A673 (cell line): ENCODE measurements around the gene AREL1. TPM values are rescaled to one million over a fixed set of nuclear protein-coding genes. Genes with fewer than 3 reads are reported as not detected.
"Not testable (repeated sequence)": the region's sequence is repeated elsewhere in the genome, so short reads cannot be mapped to it uniquely, and the experiment has no call there.

Experiments
- Bru-seq: library from RNA; stranded (reverse); fragments of 400-500 nt; gene quantifications from one replicate; lab custom pipeline; 2021; lab: Mats Ljungman, UMichigan
- BruChase-seq, 2 experiments: library from RNA; stranded (reverse); fragments of 400-500 nt; gene quantifications; one replicate each; lab custom pipeline; 2021; lab: Mats Ljungman, UMichigan
- BruUV-seq: library from RNA; stranded (reverse); fragments of 400-500 nt; replicated peaks from 2 replicates; lab custom pipeline; 2021; lab: Mats Ljungman, UMichigan
- CTCF ChIA-PET: fragments of 300-600 bp; sonication (Branson Sonifier 250); formaldehyde crosslinking; loops from one replicate; lab custom pipeline; 2022; ENCODE audit warnings: antibody characterized with exemption; lab: Charles Lee
- POLR2A ChIA-PET: fragments of 300-600 bp; sonication (Branson Sonifier 250); formaldehyde crosslinking; loops from one replicate; lab custom pipeline; 2022; ENCODE audit warnings: antibody characterized with exemption; ENCODE audit not compliant: low non-redundant PET; lab: Charles Lee
- DNase-seq: peaks from one replicate; pipeline ENCODE4 v3.0.0-alpha.2; 2015; ENCODE audit warnings: low spot score
- H3K27ac ChIP-seq: fragments of 200-600 bp; sonication (generic); 2 replicates; pipeline ENCODE4 v1.5.1; 2016; ENCODE audit warnings: mixed run types, low read depth, mild to moderate bottlenecking, mixed read lengths, antibody characterized with exemption, low read length; ENCODE audit not compliant: poor library complexity, severe bottlenecking
- H3K27me3 ChIP-seq: fragments of 200-600 bp; sonication (generic); replicated peaks from 2 replicates; pipeline ENCODE4 v1.6.1; 2017; ENCODE audit warnings: mixed run types, low read depth, mild to moderate bottlenecking, mixed read lengths, antibody characterized with exemption, low read length; ENCODE audit not compliant: insufficient read depth, poor library complexity
- H3K36me3 ChIP-seq: fragments of 200-600 bp; sonication (generic); 2 replicates; pipeline ENCODE4 v1.6.1; 2016; ENCODE audit warnings: mixed run types, mild to moderate bottlenecking, mixed read lengths, antibody characterized with exemption, low read length; ENCODE audit not compliant: insufficient read depth, poor library complexity, severe bottlenecking
- H3K4me1 ChIP-seq: fragments of 200-600 bp; sonication (generic); 2 replicates; pipeline ENCODE4 v1.6.1; 2017; ENCODE audit warnings: mixed run types, mild to moderate bottlenecking, mixed read lengths, antibody characterized with exemption, low read length; ENCODE audit not compliant: insufficient read depth, poor library complexity, severe bottlenecking
- H3K4me3 ChIP-seq: fragments of 200-600 bp; sonication (generic); 2 replicates; pipeline ENCODE4 v1.5.1; 2016; ENCODE audit warnings: low read depth, mixed run types, mild to moderate bottlenecking, mixed read lengths, low read length; ENCODE audit not compliant: poor library complexity, severe bottlenecking
- H3K9me3 ChIP-seq: fragments of 200-600 bp; sonication (generic); 2 replicates; pipeline ENCODE4 v1.6.1; 2016; ENCODE audit warnings: mixed run types, low read depth, mild to moderate bottlenecking, mixed read lengths, antibody characterized with exemption, low read length; ENCODE audit not compliant: poor library complexity, severe bottlenecking
- CTCF ChIP-seq: fragments of 300-800, 200-600 bp; sonication (generic); conservative IDR thresholded peaks from 2 replicates; pipeline ENCODE4 v1.5.1; 2017; ENCODE audit warnings: low read depth, mild to moderate bottlenecking, antibody characterized with exemption, low read length, moderate library complexity, mixed read lengths
- EZH2 ChIP-seq: fragments of 200-600 bp; sonication (generic); IDR thresholded peaks from 2 replicates; pipeline ENCODE4 v1.6.1; 2017; ENCODE audit warnings: borderline replicate concordance, low read depth, mild to moderate bottlenecking, mixed read lengths, antibody characterized with exemption, low read length; ENCODE audit not compliant: poor library complexity, severe bottlenecking
- intact Hi-C: fragments of 100-400 bp; cut with micrococcal nuclease; formaldehyde crosslinking; loops from one replicate; pipeline ENCODE4 v1.10.0; 2022; ENCODE audit not compliant: unreplicated experiment
- long read RNA-seq: library from polyadenylated mRNA; stranded (forward); transcript quantifications from one replicate; pipeline ENCODE4 v2.0.0, GENCODE V29; 2022
- total RNA-seq: library from RNA; stranded (reverse); gene quantifications from 2 replicates; pipeline ENCODE4 v1.2.3, GENCODE V29; 2021

The AREL1 gene
- total RNA-seq (48.7 and 52.1 TPM in 2 replicates), Bru-seq, nascent RNA (percentile 83 among the genes with signal in this experiment), BruChase-seq, experiment 1, labeled RNA remaining after a 2-hour chase (percentile 82 among the genes with signal in this experiment), BruChase-seq, experiment 2, labeled RNA remaining after a 6-hour chase (percentile 89 among the genes with signal in this experiment)
- long read RNA-seq, full-length matches to known transcripts: 12 of 60 reads
- long read RNA-seq, partial matches to known transcripts: 20 of 60 reads
- long read RNA-seq, other reads (novel, unspliced or antisense): 28 of 60 reads

- Histone ChIP-seq H3K27me3 (no peaks in the 10 kb centered on the region), H3K4me1 (peaks cover 12% of the 10 kb centered on the region), H3K36me3 (peaks cover 21% of the 10 kb centered on the region), H3K27ac (peak within 1 kb of the TSS; percentile 42), H3K4me3 (peak within 1 kb of the TSS; percentile 65), H3K9me3 (no peaks in the 10 kb centered on the region)
- POLR2A ChIA-PET: no interaction called here
- DNase-seq: peak; percentile 95
- intact Hi-C loops: no loop called here
- CTCF ChIA-PET: no interaction called here
- TSS peak; percentile 64 for BruUV-seq
- TF ChIP-seq CTCF (no peak), EZH2 (no peak)
Measured at GRCh38 chr14:74712499-74713394, at the start of gene AREL1, which contains the start of gene FCF1. Gene AREL1, minus strand, starts transcription at chr14:74713080. Its CDS starts 27,465 bp downstream, at chr14:74685615. Gene FCF1, plus strand, starts transcription at chr14:74713144. Its CDS starts 54 bp downstream, at chr14:74713198.

GRCh38 chr14:74758505-74758904, 45.6 kb upstream of the AREL1 start:
- DNase-seq, H3K36me3 ChIP-seq, H3K27me3 ChIP-seq, H3K4me3 ChIP-seq, CTCF ChIA-PET, H3K27ac ChIP-seq, POLR2A ChIA-PET, intact Hi-C loops, H3K9me3 ChIP-seq, BruUV-seq, H3K4me1 ChIP-seq: not testable (repeated sequence)

GRCh38 chr14:74756326-74756725, 43.4 kb upstream of the AREL1 start:
- no peaks in the 10 kb centered on the region for H3K4me1 ChIP-seq
- intact Hi-C loops: no loop called here
- no peak overlapping the region for H3K27ac ChIP-seq
- DNase-seq: no peak
- ChIA-PET CTCF (no interaction called here), POLR2A (no interaction called here)
- no peak overlapping the region for H3K4me3 ChIP-seq
- no peaks in the 10 kb centered on the region for H3K36me3 ChIP-seq
- TF ChIP-seq CTCF: no peak
- H3K9me3 ChIP-seq: no peaks in the 10 kb centered on the region
- no peaks in the 10 kb centered on the region for H3K27me3 ChIP-seq
- BruUV-seq: no TSS peak
